Gastrocnemius medialis (tissue), 4 donors: Measurements from ENCODE around the gene TOB1. TPM values are rescaled to one million over a fixed set of nuclear protein-coding genes. Genes with fewer than 3 reads are reported as not detected.

Source experiments
- ATAC-seq, 2 donors: fragments of 150-250 bp; one replicate each; pipeline ENCODE4 v1.9.1; 2016
- DNase-seq, 2 donors: peaks; one replicate each; pipeline ENCODE4 v3.0.0-alpha.2; 2019
- H3K27ac ChIP-seq, 4 donors: fragments of 200-600 bp; sonication (generic); 1 replicate in 1 of 4; 2 replicates in 3 of 4; pipeline ENCODE4 v1.5.1; 2016 to 2018; ENCODE audit warnings: mild to moderate bottlenecking in 2 of 4, moderate library complexity in 1 of 4
- H3K27me3 ChIP-seq, 3 donors: fragments of 200-600 bp; sonication (generic) in 2 of 3; 1 replicate in 1 of 3; 2 replicates in 2 of 3; pipeline versions ENCODE4 v1.5.1 to v1.6.0; 2016 to 2019; ENCODE audit warnings: mild to moderate bottlenecking in 1 of 3, moderate library complexity in 1 of 3
- H3K36me3 ChIP-seq, 2 donors: fragments of 200-600 bp; sonication (generic) in 1 of 2; one replicate each; pipeline ENCODE4 v1.5.1; 2017 to 2018
- H3K4me1 ChIP-seq, 2 donors: fragments of 200-600 bp; sonication (generic) in 1 of 2; one replicate each; pipeline ENCODE4 v1.5.1; 2016 to 2017; ENCODE audit warnings: mild to moderate bottlenecking in 2 of 2
- H3K4me3 ChIP-seq, 4 donors: fragments of 200-600 bp; sonication (generic) in 3 of 4; 1 replicate in 1 of 4; 2 replicates in 3 of 4; pipeline ENCODE4 v1.5.1; 2016 to 2019; ENCODE audit warnings: mild to moderate bottlenecking in 2 of 4
- H3K9me3 ChIP-seq, 3 donors: fragments of 200-600 bp; sonication (generic) in 2 of 3; 1 replicate in 1 of 3; 2 replicates in 2 of 3; pipeline ENCODE4 v1.5.1; 2016 to 2019
- CTCF ChIP-seq, 5 experiments: fragments of 450-650 bp in 3 of 5; fragments of 200-600 bp in 2 of 5; sonication (generic) in 2 of 5; IDR thresholded peaks in 4 of 5; conservative IDR thresholded peaks in 1 of 5; 1 replicate in 4 of 5; 2 replicates in 1 of 5; pipeline ENCODE4 v1.5.1; 2016 to 2019; ENCODE audit warnings: antibody characterized with exemption in 5 of 5, mild to moderate bottlenecking in 3 of 5, moderate library complexity in 3 of 5
- POLR2A ChIP-seq, 2 donors: fragments of 450-650 bp; IDR thresholded peaks; one replicate each; pipeline ENCODE4 v1.6.1; 2017; ENCODE audit warnings: antibody characterized with exemption in 2 of 2, mild to moderate bottlenecking in 2 of 2, moderate library complexity in 2 of 2
- in situ Hi-C, 4 donors: fragments of 200-750 bp; cut with MboI; loops; one replicate each; pipeline versions ENCODE4 v1.15.0 to v1.8.0; 2017; ENCODE audit warnings: low sequenced_read_pairs in 4 of 4
- intact Hi-C: fragments of 100-400 bp; cut with DNase I; formaldehyde crosslinking; loops from one replicate; pipeline ENCODE4 v1.15.1; 2023; ENCODE audit warnings: low total_unique reads
- total RNA-seq, 4 donors: library from RNA; depleted of rRNA; stranded (reverse); fragments of >200 nt; gene quantifications; one replicate each; pipeline versions ENCODE4 v1.1.0 to v1.2.3, GENCODE V29; 2016

TOB1 gene
- total RNA-seq, 4 donors from 2014 or later: 13.6 to 53.5 (median 28.2) TPM

- no peak for DNase-seq
- H3K4me1 ChIP-seq: peaks cover 0 to 7% of the 10 kb centered on the region in 2 donors
- H3K36me3 ChIP-seq: no peaks in the 10 kb centered on the region
- intact Hi-C loops: no loop called here
- H3K27me3 ChIP-seq: no peaks in the 10 kb centered on the region
- H3K27ac ChIP-seq: no peak overlapping the region
- H3K9me3 ChIP-seq: no peaks in the 10 kb centered on the region
- no peak overlapping the region for H3K4me3 ChIP-seq
- in situ Hi-C loops: loop anchor here in 1 of 4 donors (25.0 kb wide), 1 partner anchor 293 kb away; the partner anchor contains the start of genes EPN3 and SPATA20
- no peak for ATAC-seq
- TF ChIP-seq CTCF (IDR thresholded peaks at IDR 0.05 in 4 of 5, conservative IDR thresholded peaks at IDR 0.05 in 1 of 5) (no peak), POLR2A (IDR thresholded peaks at IDR 0.05) (no peak)
Observed at GRCh38 chr17:50830352-50830751, 35.8 kb downstream of the TOB1 start.

- intact Hi-C loops (no loop called here), in situ Hi-C loops (loop anchor here in 1 of 4 donors (25.0 kb wide), 1 partner anchor 292 kb away; the partner anchor contains the start of genes EPN3 and SPATA20)
- Histone ChIP-seq H3K36me3 (no peaks in the 10 kb centered on the region), H3K9me3 (no peaks in the 10 kb centered on the region), H3K4me1 (no peaks in the 10 kb centered on the region), H3K4me3 (no peak overlapping the region), H3K27ac (no peak overlapping the region), H3K27me3 (no peaks in the 10 kb centered on the region)
- DNase-seq: no peak
- ATAC-seq: no peak
- TF ChIP-seq POLR2A (IDR thresholded peaks at IDR 0.05): no peak
- TF ChIP-seq CTCF (IDR thresholded peaks at IDR 0.05 in 4 of 5, conservative IDR thresholded peaks at IDR 0.05 in 1 of 5): no peak
Observed at GRCh38 chr17:50829332-50829731, 36.8 kb downstream of the TOB1 start.

GRCh38 chr17:50828508-50829170, 37.5 kb downstream of the TOB1 start:
- ATAC-seq (no peak), DNase-seq (no peak)
- no peaks in the 10 kb centered on the region for H3K4me1 ChIP-seq
- no peaks in the 10 kb centered on the region for H3K36me3 ChIP-seq
- intact Hi-C loops (no loop called here), in situ Hi-C loops (loop anchor here in 1 of 4 donors (25.0 kb wide), 1 partner anchor 291 kb away; the partner anchor contains the start of genes EPN3 and SPATA20)
- H3K9me3 ChIP-seq: no peaks in the 10 kb centered on the region
- H3K27me3 ChIP-seq: no peaks in the 10 kb centered on the region
- no peak for TF ChIP-seq CTCF (IDR thresholded peaks at IDR 0.05 in 4 of 5, conservative IDR thresholded peaks at IDR 0.05 in 1 of 5)
- TF ChIP-seq POLR2A (IDR thresholded peaks at IDR 0.05): no peak
- H3K27ac ChIP-seq: no peak overlapping the region
- no peak overlapping the region for H3K4me3 ChIP-seq

- DNase-seq: no peak
- intact Hi-C loops: no loop called here
- Histone ChIP-seq H3K4me3 (no peak overlapping the region), H3K9me3 (no peaks in the 10 kb centered on the region), H3K4me1 (no peaks in the 10 kb centered on the region), H3K27me3 (no peaks in the 10 kb centered on the region), H3K36me3 (no peaks in the 10 kb centered on the region), H3K27ac (no peak overlapping the region)
- ATAC-seq: no peak
- in situ Hi-C loops: loop anchor here in 1 of 4 donors (25.0 kb wide), 1 partner anchor 288 kb away; the partner anchor contains the start of genes EPN3 and SPATA20
- no peak for TF ChIP-seq POLR2A (IDR thresholded peaks at IDR 0.05)
- no peak for TF ChIP-seq CTCF (IDR thresholded peaks at IDR 0.05 in 4 of 5, conservative IDR thresholded peaks at IDR 0.05 in 1 of 5)
Observed at GRCh38 chr17:50825188-50825587, 41.0 kb downstream of the TOB1 start.
